Fibroblast of peridontal ligament (primary cell): ENCODE results near the gene PKIG.

ENCODE experiments used
- DNase-seq: peaks from one replicate; pipeline ENCODE4 v3.0.0-alpha.2; 2010; ENCODE audit errors: extremely low read depth

The PKIG gene

GRCh38 chr20:44619294-44619693 lies 36.9 kb downstream of the PKIG start:
- no peak for DNase-seq

- no peak for DNase-seq
Measured at GRCh38 chr20:44620030-44620429, 37.7 kb downstream of the PKIG start.

- DNase-seq, result no peak
Measured at GRCh38 chr20:44621325-44621724, 38.9 kb downstream of the PKIG start.

- no peak for DNase-seq
Measured at GRCh38 chr20:44621939-44622338, 39.6 kb downstream of the PKIG start.

GRCh38 chr20:44622501-44623270 lies 40.3 kb downstream of the PKIG start:
- no peak for DNase-seq

- DNase-seq, result no peak
Measured at GRCh38 chr20:44624152-44624551, 41.8 kb downstream of the PKIG start.

GRCh38 chr20:44624743-44625271 lies 42.4 kb downstream of the PKIG start:
- DNase-seq, result no peak

- no peak for DNase-seq
Measured at GRCh38 chr20:44625361-44625760, 43.0 kb downstream of the PKIG start.

- DNase-seq, result no peak
Measured at GRCh38 chr20:44626278-44626677, 43.9 kb downstream of the PKIG start.

GRCh38 chr20:44627364-44628010 lies 45.1 kb downstream of the PKIG start:
- DNase-seq, result no peak

- DNase-seq, result no peak
Measured at GRCh38 chr20:44629017-44629385, 46.6 kb downstream of the PKIG start.

GRCh38 chr20:44629542-44629941 lies 47.2 kb downstream of the PKIG start:
- no peak for DNase-seq

GRCh38 chr20:44630297-44630696 lies 47.9 kb downstream of the PKIG start:
- DNase-seq, result no peak

- no peak for DNase-seq
Measured at GRCh38 chr20:44632103-44632752, 49.8 kb downstream of the PKIG start.

- no peak for DNase-seq
Measured at GRCh38 chr20:44633187-44633810, 50.9 kb downstream of the PKIG start.

GRCh38 chr20:44633872-44634600 lies 51.7 kb downstream of the PKIG start:
- DNase-seq, result no peak

GRCh38 chr20:44635877-44636276 lies 53.5 kb downstream of the PKIG start:
- DNase-seq, result no peak

- no peak for DNase-seq
Measured at GRCh38 chr20:44637042-44637441, 54.7 kb downstream of the PKIG start.

GRCh38 chr20:44637522-44638372 lies 55.4 kb downstream of the PKIG start:
- DNase-seq, result no peak

GRCh38 chr20:44640522-44640921 lies 58.1 kb downstream of the PKIG start:
- no peak for DNase-seq

GRCh38 chr20:44641325-44641724 lies 58.9 kb downstream of the PKIG start:
- DNase-seq, result no peak
